HEK293 (cell line): ENCODE data around the gene KCNK15.

Experiments used
- CTCF ChIA-PET: fragments of 350-600 bp; formaldehyde crosslinking; extraction: SDS; loops from one replicate; lab custom pipeline; 2021; ENCODE audit warnings: antibody characterized with exemption; lab: Yijun Ruan, JAX
- POLR2A ChIA-PET: fragments of 300-600 bp; formaldehyde crosslinking; extraction: SDS; loops from one replicate; lab custom pipeline; 2020; ENCODE audit warnings: antibody characterized with exemption, inconsistent platforms; lab: Yijun Ruan, JAX
- H3K27ac ChIP-seq: fragments of 200-500 bp; sonication (Bioruptor generic); 2 replicates; pipeline ENCODE4 v1.5.1; 2014; ENCODE audit warnings: low read depth, low read length, control low read depth, inconsistent platforms; ENCODE audit errors: extremely low read depth
- H3K36me3 ChIP-seq, 2 experiments: fragments of 200-500 bp in 1 of 2; sonication (Bioruptor generic) in 1 of 2; 1 replicate in 1 of 2; 2 replicates in 1 of 2; pipeline ENCODE4 v1.5.1; 2014 to 2017; ENCODE audit warnings: inconsistent platforms in 2 of 2, low read length in 2 of 2; ENCODE audit not compliant: control insufficient read depth in 2 of 2, insufficient read depth in 1 of 2
- H3K4me1 ChIP-seq: fragments of 200-500 bp; sonication (Bioruptor generic); 2 replicates; pipeline ENCODE4 v1.5.1; 2014; ENCODE audit warnings: mild to moderate bottlenecking, low read length, inconsistent platforms; ENCODE audit not compliant: control insufficient read depth, insufficient read depth
- H3K4me3 ChIP-seq: 2 replicates; pipeline ENCODE4 v1.5.1; 2011; ENCODE audit warnings: low read depth, mild to moderate bottlenecking, control low read depth, low read length, moderate library complexity
- H3K9me3 ChIP-seq: fragments of 200-500 bp; sonication (Bioruptor generic); 2 replicates; pipeline ENCODE4 v1.5.1; 2014; ENCODE audit warnings: low read depth, low read length, inconsistent platforms; ENCODE audit not compliant: control insufficient read depth, insufficient read depth
- CTCF ChIP-seq: fragments of 450-650 bp; formaldehyde crosslinking; IDR thresholded peaks from 2 replicates; pipeline ENCODE4 v1.5.1; 2016; ENCODE audit warnings: missing biosample characterization, missing genetic modification characterization
- KLF7 ChIP-seq: fragments of 450-650 bp; formaldehyde crosslinking; IDR thresholded peaks from 2 replicates; pipeline ENCODE4 v1.5.1; 2016; ENCODE audit warnings: missing biosample characterization, missing genetic modification characterization, borderline replicate concordance
- PRDM4 ChIP-seq: fragments of 450-650 bp; formaldehyde crosslinking; IDR thresholded peaks from 2 replicates; pipeline ENCODE4 v1.5.1; 2017; ENCODE audit warnings: missing biosample characterization, missing genetic modification characterization
- PRDM6 ChIP-seq: fragments of 450-650 bp; formaldehyde crosslinking; IDR thresholded peaks from 2 replicates; pipeline ENCODE4 v1.5.1; 2017; ENCODE audit warnings: missing biosample characterization, missing genetic modification characterization
- SP7 ChIP-seq: fragments of 450-650 bp; formaldehyde crosslinking; IDR thresholded peaks from 2 replicates; pipeline ENCODE4 v1.5.1; 2016; ENCODE audit warnings: missing biosample characterization, missing genetic modification characterization
- ZBTB8A ChIP-seq: fragments of 450-650 bp; formaldehyde crosslinking; IDR thresholded peaks from 2 replicates; pipeline ENCODE4 v1.5.1; 2016; ENCODE audit warnings: missing biosample characterization, missing genetic modification characterization
- ZEB2 ChIP-seq: fragments of 450-650 bp; formaldehyde crosslinking; IDR thresholded peaks from 2 replicates; pipeline ENCODE4 v1.5.1; 2016; ENCODE audit warnings: missing biosample characterization, missing genetic modification characterization
- ZNF184 ChIP-seq: fragments of 450-650 bp; IDR thresholded peaks from 2 replicates; pipeline ENCODE4 v1.5.1; 2018; ENCODE audit warnings: missing biosample characterization, mild to moderate bottlenecking, missing genetic modification characterization
- ZNF223 ChIP-seq: fragments of 450-650 bp; formaldehyde crosslinking; IDR thresholded peaks from 2 replicates; pipeline ENCODE4 v1.5.1; 2016; ENCODE audit warnings: missing biosample characterization, missing genetic modification characterization
- ZNF335 ChIP-seq: fragments of 450-650 bp; formaldehyde crosslinking; conservative IDR thresholded peaks from 2 replicates; pipeline ENCODE4 v1.5.1; 2016; ENCODE audit warnings: missing biosample characterization, missing genetic modification characterization
- ZNF501 ChIP-seq: fragments of 450-650 bp; formaldehyde crosslinking; IDR thresholded peaks from 2 replicates; pipeline ENCODE4 v1.5.1; 2016; ENCODE audit warnings: missing biosample characterization, missing genetic modification characterization
- ZNF560 ChIP-seq: fragments of 450-650 bp; formaldehyde crosslinking; IDR thresholded peaks from 2 replicates; pipeline ENCODE4 v1.5.1; 2017; ENCODE audit warnings: missing biosample characterization, missing genetic modification characterization, borderline replicate concordance
- ZNF747 ChIP-seq: fragments of 450-650 bp; formaldehyde crosslinking; IDR thresholded peaks from 2 replicates; pipeline ENCODE4 v1.5.1; 2016; ENCODE audit warnings: missing biosample characterization, missing genetic modification characterization
- ZNF776 ChIP-seq: fragments of 450-650 bp; formaldehyde crosslinking; IDR thresholded peaks from 2 replicates; pipeline ENCODE4 v1.5.0; 2017; ENCODE audit warnings: missing biosample characterization, missing genetic modification characterization, borderline replicate concordance
- ZSCAN16 ChIP-seq: fragments of 450-650 bp; formaldehyde crosslinking; IDR thresholded peaks from 2 replicates; pipeline ENCODE4 v1.5.1; 2016; ENCODE audit warnings: missing biosample characterization, missing genetic modification characterization
- ZSCAN30 ChIP-seq: fragments of 450-650 bp; IDR thresholded peaks from 2 replicates; pipeline ENCODE4 v1.5.1; 2018; ENCODE audit warnings: missing biosample characterization, mild to moderate bottlenecking, missing genetic modification characterization, moderate library complexity
- TF ChIP-seq, protein P1 (sequence below): fragments of 450-650 bp; formaldehyde crosslinking; IDR thresholded peaks from 2 replicates; pipeline ENCODE4 v1.5.1; 2016; ENCODE audit warnings: missing biosample characterization, missing genetic modification characterization, borderline replicate concordance
- TF ChIP-seq, protein P2 (sequence below): fragments of 450-650 bp; formaldehyde crosslinking; IDR thresholded peaks from 2 replicates; pipeline ENCODE4 v1.5.1; 2016; ENCODE audit warnings: missing biosample characterization, missing genetic modification characterization

KCNK15 gene

DNA sequence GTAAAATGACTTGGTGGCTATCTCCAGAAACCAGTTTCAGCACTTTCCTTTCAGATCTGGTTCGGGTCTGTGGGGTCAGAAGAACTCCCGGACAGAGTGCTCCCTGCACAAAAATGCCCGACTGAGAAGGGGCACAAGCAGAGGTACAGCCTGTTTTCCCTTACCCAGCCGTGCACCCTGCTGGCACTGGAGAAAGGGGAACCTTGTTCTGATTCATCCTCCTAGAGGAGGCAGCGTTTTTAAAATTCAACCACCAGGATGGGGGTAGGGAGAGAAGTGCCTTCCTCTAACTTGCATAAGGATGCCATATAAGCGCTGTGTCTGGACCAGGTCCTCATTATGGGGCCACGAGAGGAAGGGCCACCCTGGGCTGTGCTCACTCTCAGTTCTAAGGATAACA lies 47.1 kb downstream of the KCNK15 start:
- POLR2A ChIA-PET = no interaction called here
- TF ChIP-seq ZEB2 (tag by site-specific recombination) = no peak
- TF ChIP-seq CTCF (tag by site-specific recombination) = no peak
- TF ChIP-seq, protein P1, sequence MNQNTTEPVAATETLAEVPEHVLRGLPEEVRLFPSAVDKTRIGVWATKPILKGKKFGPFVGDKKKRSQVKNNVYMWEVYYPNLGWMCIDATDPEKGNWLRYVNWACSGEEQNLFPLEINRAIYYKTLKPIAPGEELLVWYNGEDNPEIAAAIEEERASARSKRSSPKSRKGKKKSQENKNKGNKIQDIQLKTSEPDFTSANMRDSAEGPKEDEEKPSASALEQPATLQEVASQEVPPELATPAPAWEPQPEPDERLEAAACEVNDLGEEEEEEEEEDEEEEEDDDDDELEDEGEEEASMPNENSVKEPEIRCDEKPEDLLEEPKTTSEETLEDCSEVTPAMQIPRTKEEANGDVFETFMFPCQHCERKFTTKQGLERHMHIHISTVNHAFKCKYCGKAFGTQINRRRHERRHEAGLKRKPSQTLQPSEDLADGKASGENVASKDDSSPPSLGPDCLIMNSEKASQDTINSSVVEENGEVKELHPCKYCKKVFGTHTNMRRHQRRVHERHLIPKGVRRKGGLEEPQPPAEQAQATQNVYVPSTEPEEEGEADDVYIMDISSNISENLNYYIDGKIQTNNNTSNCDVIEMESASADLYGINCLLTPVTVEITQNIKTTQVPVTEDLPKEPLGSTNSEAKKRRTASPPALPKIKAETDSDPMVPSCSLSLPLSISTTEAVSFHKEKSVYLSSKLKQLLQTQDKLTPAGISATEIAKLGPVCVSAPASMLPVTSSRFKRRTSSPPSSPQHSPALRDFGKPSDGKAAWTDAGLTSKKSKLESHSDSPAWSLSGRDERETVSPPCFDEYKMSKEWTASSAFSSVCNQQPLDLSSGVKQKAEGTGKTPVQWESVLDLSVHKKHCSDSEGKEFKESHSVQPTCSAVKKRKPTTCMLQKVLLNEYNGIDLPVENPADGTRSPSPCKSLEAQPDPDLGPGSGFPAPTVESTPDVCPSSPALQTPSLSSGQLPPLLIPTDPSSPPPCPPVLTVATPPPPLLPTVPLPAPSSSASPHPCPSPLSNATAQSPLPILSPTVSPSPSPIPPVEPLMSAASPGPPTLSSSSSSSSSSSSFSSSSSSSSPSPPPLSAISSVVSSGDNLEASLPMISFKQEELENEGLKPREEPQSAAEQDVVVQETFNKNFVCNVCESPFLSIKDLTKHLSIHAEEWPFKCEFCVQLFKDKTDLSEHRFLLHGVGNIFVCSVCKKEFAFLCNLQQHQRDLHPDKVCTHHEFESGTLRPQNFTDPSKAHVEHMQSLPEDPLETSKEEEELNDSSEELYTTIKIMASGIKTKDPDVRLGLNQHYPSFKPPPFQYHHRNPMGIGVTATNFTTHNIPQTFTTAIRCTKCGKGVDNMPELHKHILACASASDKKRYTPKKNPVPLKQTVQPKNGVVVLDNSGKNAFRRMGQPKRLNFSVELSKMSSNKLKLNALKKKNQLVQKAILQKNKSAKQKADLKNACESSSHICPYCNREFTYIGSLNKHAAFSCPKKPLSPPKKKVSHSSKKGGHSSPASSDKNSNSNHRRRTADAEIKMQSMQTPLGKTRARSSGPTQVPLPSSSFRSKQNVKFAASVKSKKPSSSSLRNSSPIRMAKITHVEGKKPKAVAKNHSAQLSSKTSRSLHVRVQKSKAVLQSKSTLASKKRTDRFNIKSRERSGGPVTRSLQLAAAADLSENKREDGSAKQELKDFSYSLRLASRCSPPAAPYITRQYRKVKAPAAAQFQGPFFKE (tag by site-specific recombination) = no peak
- no peak for TF ChIP-seq SP7 (tag by site-specific recombination)
- TF ChIP-seq ZNF747 (tag by site-specific recombination) = no peak
- TF ChIP-seq, all 188 proteins: peak for 0
- H3K9me3 ChIP-seq = no peaks in the 10 kb centered on the region
- H3K4me3 ChIP-seq = no peak overlapping the region
- no peak overlapping the region for H3K27ac ChIP-seq
- CTCF ChIA-PET = interaction anchor here (1.0 kb wide), 1 partner anchor 45 kb away, joined by 4 read pairs; no protein-coding TSS in a partner anchor
- H3K4me1 ChIP-seq = no peaks in the 10 kb centered on the region
- H3K36me3 ChIP-seq = no peaks in the 10 kb centered on the region

- ChIA-PET CTCF (interaction anchor here (1.3 kb wide), 1 partner anchor 48 kb away, joined by 4 read pairs; no protein-coding TSS in a partner anchor), POLR2A (no interaction called here)
- no peaks in the 10 kb centered on the region for H3K4me1 ChIP-seq
- no peak overlapping the region for H3K27ac ChIP-seq
- no peaks in the 10 kb centered on the region for H3K36me3 ChIP-seq
- H3K4me3 ChIP-seq = no peak overlapping the region
- no peaks in the 10 kb centered on the region for H3K9me3 ChIP-seq
- TF ChIP-seq ZBTB8A (tag by site-specific recombination) = no peak
- no peak for TF ChIP-seq ZSCAN16 (tag by site-specific recombination)
- no peak for TF ChIP-seq ZSCAN30 (tag by site-specific recombination)
- no peak for TF ChIP-seq PRDM6 (tag by site-specific recombination)
- no peak for TF ChIP-seq ZNF335 (tag by site-specific recombination)
- no peak for TF ChIP-seq ZNF560 (tag by site-specific recombination)
- no peak for TF ChIP-seq ZNF223 (tag by site-specific recombination)
- TF ChIP-seq ZNF747 (tag by site-specific recombination) = no peak
- TF ChIP-seq ZNF776 (tag by site-specific recombination) = no peak
- no peak for TF ChIP-seq PRDM4
- no peak for TF ChIP-seq KLF7 (tag by site-specific recombination)
- TF ChIP-seq ZNF501 (tag by site-specific recombination) = no peak
- TF ChIP-seq, protein P2, sequence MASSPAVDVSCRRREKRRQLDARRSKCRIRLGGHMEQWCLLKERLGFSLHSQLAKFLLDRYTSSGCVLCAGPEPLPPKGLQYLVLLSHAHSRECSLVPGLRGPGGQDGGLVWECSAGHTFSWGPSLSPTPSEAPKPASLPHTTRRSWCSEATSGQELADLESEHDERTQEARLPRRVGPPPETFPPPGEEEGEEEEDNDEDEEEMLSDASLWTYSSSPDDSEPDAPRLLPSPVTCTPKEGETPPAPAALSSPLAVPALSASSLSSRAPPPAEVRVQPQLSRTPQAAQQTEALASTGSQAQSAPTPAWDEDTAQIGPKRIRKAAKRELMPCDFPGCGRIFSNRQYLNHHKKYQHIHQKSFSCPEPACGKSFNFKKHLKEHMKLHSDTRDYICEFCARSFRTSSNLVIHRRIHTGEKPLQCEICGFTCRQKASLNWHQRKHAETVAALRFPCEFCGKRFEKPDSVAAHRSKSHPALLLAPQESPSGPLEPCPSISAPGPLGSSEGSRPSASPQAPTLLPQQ (tag by site-specific recombination) = no peak
- TF ChIP-seq ZNF184 (tag by site-specific recombination) = no peak
Measured at GRCh38 chr20:44795836-44796235, 50.2 kb downstream of the KCNK15 start.
